ENCODE measurements around the gene IFT81.

Gene IFT81

DNA sequence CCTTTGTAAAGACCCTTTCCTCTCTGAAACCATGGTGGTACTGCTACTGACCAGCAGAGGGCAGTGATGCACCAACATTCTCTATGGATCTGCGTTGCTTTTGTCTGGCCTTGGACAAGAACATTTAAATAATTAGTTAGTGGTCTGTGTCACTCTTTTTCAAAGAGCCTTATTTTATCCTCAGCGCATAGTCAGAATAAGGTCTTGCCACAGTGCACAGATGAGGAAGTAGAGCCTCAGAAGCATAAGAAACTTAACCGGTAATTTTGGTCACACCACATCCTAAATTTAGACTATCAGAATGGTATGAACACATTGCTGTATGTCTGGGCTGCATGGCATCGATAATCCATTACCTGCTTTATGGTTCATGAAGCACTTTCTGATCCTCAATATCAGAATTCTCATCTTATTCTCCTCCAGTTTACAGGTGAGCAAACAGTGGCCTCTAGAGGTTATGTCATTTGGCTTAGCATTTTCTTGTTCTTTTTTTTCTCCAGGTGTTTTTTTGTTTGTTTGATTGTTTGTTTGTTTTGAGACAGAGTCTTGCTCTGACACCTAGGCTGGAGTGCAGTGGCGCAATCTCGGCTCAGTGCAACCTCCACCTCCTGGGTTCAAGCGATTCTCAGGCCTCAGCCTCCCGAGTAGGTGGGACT, 23.7 kb upstream of the IFT81 start:
- no peak for TF ChIP-seq ZNF274 (IDR thresholded peaks at IDR 0.05; ENCODE audit: low read depth, low read length)
- no peak overlapping the region; the same call in 1 of the 2 replicates for H3K4me3 ChIP-seq (ENCODE audit: low read length)

DNA sequence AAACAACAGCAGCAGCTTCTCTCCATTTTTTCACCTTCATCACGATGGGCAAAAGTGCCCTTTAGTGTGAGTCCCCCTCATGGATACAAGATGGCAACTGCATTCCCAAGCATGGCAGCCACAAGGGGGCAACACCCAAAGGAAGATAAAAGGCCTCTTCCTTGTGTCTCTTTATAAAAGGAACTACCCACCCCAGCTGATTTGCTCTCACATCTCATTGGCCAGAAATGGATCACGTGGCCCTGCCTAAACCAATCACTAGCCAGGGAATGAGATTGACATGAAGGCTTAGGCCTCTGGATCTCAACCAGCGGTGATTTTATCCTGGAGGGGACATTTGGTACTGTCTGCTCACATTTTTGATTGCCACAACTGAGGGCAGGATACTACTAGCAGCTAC, 21.9 kb upstream of the IFT81 start:
- TF ChIP-seq ZNF274 (IDR thresholded peaks at IDR 0.05; ENCODE audit: low read depth, low read length): no peak
- no peak overlapping the region for H3K4me3 ChIP-seq (ENCODE audit: low read length)

- TF ChIP-seq ZNF274 (IDR thresholded peaks at IDR 0.05; ENCODE audit: low read depth, low read length): no peak
- H3K4me3 ChIP-seq (ENCODE audit: low read length): no peak overlapping the region
Measured at GRCh38 chr12:110104188-110105094, 19.7 kb upstream of the IFT81 start.

GRCh38 chr12:110105159-110105558, 19.0 kb upstream of the IFT81 start:
- TF ChIP-seq ZNF274 (IDR thresholded peaks at IDR 0.05; ENCODE audit: low read depth, low read length): no peak
- no peak overlapping the region for H3K4me3 ChIP-seq (ENCODE audit: low read length)

- TF ChIP-seq ZNF274 (IDR thresholded peaks at IDR 0.05; ENCODE audit: low read depth, low read length): no peak
- no peak overlapping the region for H3K4me3 ChIP-seq (ENCODE audit: low read length)
Measured at GRCh38 chr12:110105986-110106385, 18.2 kb upstream of the IFT81 start.

DNA sequence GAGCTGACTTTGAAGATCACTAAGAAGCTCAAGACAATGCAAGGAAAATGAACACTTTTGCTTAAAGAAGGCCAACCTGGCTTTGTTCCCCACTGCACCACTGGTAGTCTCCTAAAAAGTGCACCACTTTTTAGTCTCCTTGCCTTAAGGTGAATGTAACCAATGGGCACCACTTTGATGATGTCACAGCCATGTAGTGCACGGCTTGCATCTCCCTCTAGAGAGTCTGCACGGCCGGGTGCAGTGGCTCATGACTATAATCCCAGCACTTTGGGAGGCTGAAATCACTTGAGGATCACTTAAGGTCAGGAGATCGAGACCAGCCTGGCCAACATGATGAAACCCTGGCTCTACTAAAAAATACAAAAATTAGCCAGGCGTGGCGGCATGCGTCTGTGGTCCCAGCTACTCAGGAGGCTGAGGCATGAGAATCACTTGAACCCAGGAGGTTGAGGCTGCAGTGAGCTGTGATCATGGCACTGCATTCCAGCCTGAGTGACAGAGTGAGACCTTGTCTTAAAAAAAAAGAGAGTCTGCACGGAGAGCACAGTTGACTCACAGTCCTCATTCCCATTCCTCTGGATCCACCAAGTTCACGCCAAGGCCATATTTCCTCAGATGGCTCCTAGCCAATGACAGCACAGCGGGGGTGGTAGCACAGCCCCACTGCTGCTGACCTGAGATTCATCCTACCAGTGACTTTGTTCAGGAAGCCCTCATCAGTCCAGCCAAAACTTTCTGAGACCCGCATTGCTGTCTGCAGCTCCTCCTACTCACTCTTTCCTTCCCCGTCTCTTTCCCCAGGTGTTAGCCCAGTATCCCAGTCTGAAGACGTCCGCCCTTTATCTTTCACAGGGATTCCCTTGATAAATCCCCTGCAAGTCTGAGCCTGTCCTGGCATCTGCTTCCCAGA, 16.5 kb upstream of the IFT81 start:
- no peak for TF ChIP-seq ZNF274 (IDR thresholded peaks at IDR 0.05; ENCODE audit: low read depth, low read length)
- no peak overlapping the region for H3K4me3 ChIP-seq (ENCODE audit: low read length)

- no peak for TF ChIP-seq ZNF274 (IDR thresholded peaks at IDR 0.05; ENCODE audit: low read depth, low read length)
- H3K4me3 ChIP-seq (ENCODE audit: low read length): no peak overlapping the region
Measured at GRCh38 chr12:110108309-110109036, 15.7 kb upstream of the IFT81 start.

GRCh38 chr12:110109037-110109836, 14.9 kb upstream of the IFT81 start:
- no peak for TF ChIP-seq ZNF274 (IDR thresholded peaks at IDR 0.05; ENCODE audit: low read depth, low read length)
- no peak overlapping the region for H3K4me3 ChIP-seq (ENCODE audit: low read length)

GRCh38 chr12:110109837-110110535, 14.2 kb upstream of the IFT81 start:
- no peak overlapping the region for H3K4me3 ChIP-seq (ENCODE audit: low read length)
- no peak for TF ChIP-seq ZNF274 (IDR thresholded peaks at IDR 0.05; ENCODE audit: low read depth, low read length)

DNA sequence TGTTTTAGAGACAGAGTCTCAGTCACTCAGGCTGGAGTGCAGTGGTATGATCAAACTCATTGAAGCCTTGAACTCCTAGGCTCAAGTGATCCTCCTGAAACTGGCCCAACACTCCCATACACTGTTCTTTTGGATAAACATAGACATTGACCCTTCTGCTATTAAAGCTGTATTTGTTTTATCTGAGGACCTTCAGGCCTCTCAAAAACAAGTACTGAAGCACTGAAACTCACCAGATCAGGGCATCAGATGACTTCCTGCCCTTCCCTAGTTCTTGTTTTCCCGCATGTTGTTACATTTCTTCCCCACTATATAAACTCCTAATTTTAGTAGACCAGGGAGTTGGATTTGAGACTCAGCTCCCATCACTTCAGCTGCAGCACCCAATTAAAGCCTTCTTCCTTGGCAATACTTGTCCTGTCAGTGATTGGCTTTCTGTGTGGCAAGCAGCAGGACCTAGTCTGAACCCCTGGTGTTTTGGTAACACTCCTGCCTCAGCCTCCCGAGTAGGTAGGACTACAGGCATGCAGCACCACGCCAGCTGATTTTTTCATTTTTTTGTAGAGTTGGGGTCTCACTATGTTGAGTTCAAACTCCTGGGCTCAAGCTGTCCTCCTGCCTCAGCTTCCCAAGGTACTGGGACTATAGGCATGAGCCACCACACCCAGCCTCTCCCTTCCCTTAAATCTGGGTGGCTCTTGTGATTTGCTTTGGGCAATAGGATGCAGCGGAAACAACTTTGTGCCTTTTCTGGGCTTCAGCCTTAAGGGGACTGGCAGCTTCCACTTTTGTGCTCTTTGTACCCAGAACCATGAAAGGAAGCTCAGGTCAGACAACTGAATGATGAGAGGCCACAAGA, 12.5 kb upstream of the IFT81 start:
- H3K4me3 ChIP-seq (ENCODE audit: low read length): no peak overlapping the region
- TF ChIP-seq ZNF274 (IDR thresholded peaks at IDR 0.05; ENCODE audit: low read depth, low read length): no peak

GRCh38 chr12:110112335-110112660, 11.9 kb upstream of the IFT81 start:
- H3K4me3 ChIP-seq (ENCODE audit: low read length): no peak overlapping the region
- TF ChIP-seq ZNF274 (IDR thresholded peaks at IDR 0.05; ENCODE audit: low read depth, low read length): no peak

- no peak overlapping the region for H3K4me3 ChIP-seq (ENCODE audit: low read length)
- no peak for TF ChIP-seq ZNF274 (IDR thresholded peaks at IDR 0.05; ENCODE audit: low read depth, low read length)
Measured at GRCh38 chr12:110114528-110114937, 9.6 kb upstream of the IFT81 start.

Data from GM08714 (cell line).